ENCODE measurements around the gene FAM222B. TPM values are rescaled to one million over a fixed set of nuclear protein-coding genes. Genes with fewer than 3 reads are reported as not detected.

The FAM222B gene
- total and polyA plus RNA-seq, 9 of the 15 experiments (the other 6 are each of a cell fraction or from before 2014, with no cell fraction given): 4.0 to 34.6 (median 7.5) TPM

DNA sequence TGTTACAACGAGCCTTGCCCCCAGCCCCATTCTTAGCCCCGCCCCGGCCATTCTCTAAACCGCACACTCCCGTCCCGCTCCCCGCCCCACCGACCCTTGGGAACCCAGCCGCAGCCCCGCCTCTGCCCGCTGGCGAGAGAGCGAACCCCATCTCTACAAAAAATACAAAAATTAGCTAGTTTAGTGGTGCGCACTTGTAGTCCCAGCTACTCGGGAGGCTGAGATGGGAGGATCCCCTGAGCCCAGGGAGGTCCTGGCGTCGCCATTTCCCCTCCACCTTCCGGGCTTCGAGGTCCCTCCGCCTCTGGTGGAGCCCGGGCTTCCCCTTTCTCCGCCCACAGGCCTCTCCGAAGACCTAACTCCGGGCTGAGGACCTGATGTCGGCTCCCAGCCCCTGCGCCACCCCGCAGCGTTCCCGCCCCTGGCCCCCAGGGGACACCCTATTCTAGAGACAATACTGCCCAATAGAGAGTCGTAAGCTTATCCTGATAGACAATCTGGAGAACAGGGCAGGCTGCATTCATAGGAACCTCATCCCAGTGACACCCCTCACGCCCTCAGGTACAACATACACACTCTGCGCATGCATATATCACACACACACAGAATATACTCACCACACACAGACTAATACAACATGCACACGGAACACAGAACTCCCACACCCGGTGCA lies 130.4 kb downstream of the FAM222B start (continued):
- no peak for TF ChIP-seq ZNF143 (CRISPR knock-in tag; IDR thresholded peaks at IDR 0.05)
- peak in 1 of 2 experiments; percentile 57; a peak in 1 of 4 replicates for TF ChIP-seq HDAC1 (IDR thresholded peaks at IDR 0.05)
- TF ChIP-seq, protein P1, sequence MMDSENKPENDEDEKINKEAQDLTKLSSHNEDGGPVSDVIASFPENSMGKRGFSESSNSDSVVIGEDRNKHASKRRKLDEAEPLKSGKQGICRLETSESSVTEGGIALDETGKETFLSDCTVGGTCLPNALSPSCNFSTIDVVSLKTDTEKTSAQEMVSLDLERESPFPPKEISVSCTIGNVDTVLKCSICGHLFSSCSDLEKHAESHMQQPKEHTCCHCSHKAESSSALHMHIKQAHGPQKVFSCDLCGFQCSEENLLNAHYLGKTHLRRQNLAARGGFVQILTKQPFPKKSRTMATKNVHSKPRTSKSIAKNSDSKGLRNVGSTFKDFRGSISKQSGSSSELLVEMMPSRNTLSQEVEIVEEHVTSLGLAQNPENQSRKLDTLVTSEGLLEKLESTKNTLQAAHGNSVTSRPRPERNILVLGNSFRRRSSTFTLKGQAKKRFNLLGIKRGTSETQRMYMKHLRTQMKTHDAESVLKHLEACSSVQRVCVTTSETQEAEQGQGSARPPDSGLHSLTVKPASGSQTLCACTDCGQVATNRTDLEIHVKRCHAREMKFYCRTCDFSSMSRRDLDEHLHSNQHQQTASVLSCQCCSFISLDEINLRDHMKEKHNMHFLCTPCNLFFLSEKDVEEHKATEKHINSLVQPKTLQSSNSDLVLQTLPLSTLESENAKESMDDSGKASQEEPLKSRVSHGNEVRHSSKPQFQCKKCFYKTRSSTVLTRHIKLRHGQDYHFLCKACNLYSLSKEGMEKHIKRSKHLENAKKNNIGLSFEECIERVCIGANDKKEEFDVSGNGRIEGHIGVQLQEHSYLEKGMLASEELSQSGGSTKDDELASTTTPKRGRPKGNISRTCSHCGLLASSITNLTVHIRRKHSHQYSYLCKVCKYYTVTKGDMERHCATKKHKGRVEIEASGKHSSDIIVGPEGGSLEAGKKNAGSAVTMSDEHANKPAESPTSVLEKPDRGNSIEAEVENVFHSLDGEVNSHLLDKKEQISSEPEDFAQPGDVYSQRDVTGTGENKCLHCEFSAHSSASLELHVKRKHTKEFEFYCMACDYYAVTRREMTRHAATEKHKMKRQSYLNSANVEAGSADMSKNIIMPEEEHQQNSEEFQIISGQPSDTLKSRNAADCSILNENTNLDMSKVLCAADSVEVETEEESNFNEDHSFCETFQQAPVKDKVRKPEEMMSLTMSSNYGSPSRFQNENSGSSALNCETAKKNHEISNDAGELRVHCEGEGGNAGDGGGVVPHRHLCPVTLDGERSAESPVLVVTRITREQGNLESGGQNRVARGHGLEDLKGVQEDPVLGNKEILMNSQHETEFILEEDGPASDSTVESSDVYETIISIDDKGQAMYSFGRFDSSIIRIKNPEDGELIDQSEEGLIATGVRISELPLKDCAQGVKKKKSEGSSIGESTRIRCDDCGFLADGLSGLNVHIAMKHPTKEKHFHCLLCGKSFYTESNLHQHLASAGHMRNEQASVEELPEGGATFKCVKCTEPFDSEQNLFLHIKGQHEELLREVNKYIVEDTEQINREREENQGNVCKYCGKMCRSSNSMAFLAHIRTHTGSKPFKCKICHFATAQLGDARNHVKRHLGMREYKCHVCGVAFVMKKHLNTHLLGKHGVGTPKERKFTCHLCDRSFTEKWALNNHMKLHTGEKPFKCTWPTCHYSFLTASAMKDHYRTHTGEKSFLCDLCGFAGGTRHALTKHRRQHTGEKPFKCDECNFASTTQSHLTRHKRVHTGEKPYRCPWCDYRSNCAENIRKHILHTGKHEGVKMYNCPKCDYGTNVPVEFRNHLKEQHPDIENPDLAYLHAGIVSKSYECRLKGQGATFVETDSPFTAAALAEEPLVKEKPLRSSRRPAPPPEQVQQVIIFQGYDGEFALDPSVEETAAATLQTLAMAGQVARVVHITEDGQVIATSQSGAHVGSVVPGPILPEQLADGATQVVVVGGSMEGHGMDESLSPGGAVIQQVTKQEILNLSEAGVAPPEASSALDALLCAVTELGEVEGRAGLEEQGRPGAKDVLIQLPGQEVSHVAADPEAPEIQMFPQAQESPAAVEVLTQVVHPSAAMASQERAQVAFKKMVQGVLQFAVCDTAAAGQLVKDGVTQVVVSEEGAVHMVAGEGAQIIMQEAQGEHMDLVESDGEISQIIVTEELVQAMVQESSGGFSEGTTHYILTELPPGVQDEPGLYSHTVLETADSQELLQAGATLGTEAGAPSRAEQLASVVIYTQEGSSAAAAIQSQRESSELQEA (IDR thresholded peaks at IDR 0.05; ENCODE audit: low read depth): no peak
- TF ChIP-seq HCFC1 (IDR thresholded peaks at IDR 0.05; ENCODE audit: low read depth, low read length): 0 out of 2 replicates have a peak, but pooled peaks have one; percentile 26
- peak; percentile 17; the same call in 1 of the 2 replicates for TF ChIP-seq MYNN (IDR thresholded peaks at IDR 0.05)
- no peak for TF ChIP-seq MYNN (CRISPR knock-in tag; IDR thresholded peaks at IDR 0.05)
- TF ChIP-seq ETV6 (IDR thresholded peaks at IDR 0.05; ENCODE audit: borderline replicate concordance in 1 of 2, low read depth in 2 of 2, low read length in 1 of 2): no peak
- TF ChIP-seq ETV6 (CRISPR knock-in tag; IDR thresholded peaks at IDR 0.05; ENCODE audit: borderline replicate concordance): no peak
- TF ChIP-seq E2F3 (CRISPR knock-in tag; IDR thresholded peaks at IDR 0.05): no peak
- TF ChIP-seq RBM22 (IDR thresholded peaks at IDR 0.05; ENCODE audit: low read depth, low read length, poor library complexity, severe bottlenecking): no peak
- peak; percentile 62; the same call in 1 of the 2 replicates for TF ChIP-seq ZBTB7A (IDR thresholded peaks at IDR 0.05; ENCODE audit: borderline replicate concordance, control insufficient read depth, low read depth, low read length)
- TF ChIP-seq CHD1 (IDR thresholded peaks at IDR 0.05; ENCODE audit: low read length): peak; percentile 75
- no peak for TF ChIP-seq NR2C1 (IDR thresholded peaks at IDR 0.05)
- 0 out of 2 replicates have a peak, but pooled peaks have one; percentile 1 for TF ChIP-seq NR2C1 (tag; IDR thresholded peaks at IDR 0.05)
- TF ChIP-seq HDGF (IDR thresholded peaks at IDR 0.05): peak; percentile 77; the same call in 1 of the 2 replicates
- no peak for TF ChIP-seq ZNF282 (CRISPR knock-in tag; IDR thresholded peaks at IDR 0.05)
- TF ChIP-seq, protein P2, sequence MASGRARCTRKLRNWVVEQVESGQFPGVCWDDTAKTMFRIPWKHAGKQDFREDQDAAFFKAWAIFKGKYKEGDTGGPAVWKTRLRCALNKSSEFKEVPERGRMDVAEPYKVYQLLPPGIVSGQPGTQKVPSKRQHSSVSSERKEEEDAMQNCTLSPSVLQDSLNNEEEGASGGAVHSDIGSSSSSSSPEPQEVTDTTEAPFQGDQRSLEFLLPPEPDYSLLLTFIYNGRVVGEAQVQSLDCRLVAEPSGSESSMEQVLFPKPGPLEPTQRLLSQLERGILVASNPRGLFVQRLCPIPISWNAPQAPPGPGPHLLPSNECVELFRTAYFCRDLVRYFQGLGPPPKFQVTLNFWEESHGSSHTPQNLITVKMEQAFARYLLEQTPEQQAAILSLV (tag; IDR thresholded peaks at IDR 0.05): no peak
- TF ChIP-seq SMARCA4 (IDR thresholded peaks at IDR 0.05): no peak; the same call in 1 of the 2 replicates
- peak; percentile 20; the same call in 1 of the 2 replicates for TF ChIP-seq CBFB (CRISPR knock-in tag; IDR thresholded peaks at IDR 0.05)
- TF ChIP-seq PHF20 (IDR thresholded peaks at IDR 0.05; ENCODE audit: partially characterized antibody): peak; percentile 25

Data from K562 (cell line).